H1 (cell line): ENCODE data around the gene NRXN3. TPM values are rescaled to one million over a fixed set of nuclear protein-coding genes. Genes with fewer than 3 reads are reported as not detected.

Experiments
- CTCF ChIA-PET: fragments of 300-600 bp; sonication (Branson Sonifier 250); formaldehyde crosslinking; loops from one replicate; lab custom pipeline; 2021; ENCODE audit not compliant: partially characterized antibody; lab: Charles Lee
- POLR2A ChIA-PET: fragments of 300-600 bp; sonication (Branson Sonifier 250); formaldehyde crosslinking; loops from one replicate; lab custom pipeline; 2021; ENCODE audit warnings: inconsistent platforms; ENCODE audit not compliant: partially characterized antibody; lab: Charles Lee
- DNase-seq, 2 experiments: peaks; one replicate each; pipeline versions ENCODE4 v3.0.0 to v3.0.0-alpha.2; 2010 to 2022; ENCODE audit warnings: low spot score in 2 of 2, low read depth in 1 of 2, mixed read lengths in 1 of 2
- FAIRE-seq: peaks from 2 replicates; lab custom pipeline; 2011; peaks lifted over from hg19 to GRCh38; lab: Jason Lieb, UNC
- H2AFZ ChIP-seq: 2 replicates; pipeline ENCODE4 v1.8.1; 2012; ENCODE audit warnings: low read length, inconsistent platforms
- H2AK5ac ChIP-seq: 2 replicates; pipeline ENCODE4 v1.6.1; 2013; ENCODE audit warnings: low read depth, low read length
- H2BK120ac ChIP-seq: replicated peaks from 2 replicates; pipeline ENCODE3; 2013; ENCODE audit warnings: low read depth, low read length, inconsistent platforms
- H2BK12ac ChIP-seq: 2 replicates; pipeline ENCODE4 v1.6.1; 2013; ENCODE audit warnings: low read depth, low read length
- H2BK15ac ChIP-seq: 2 replicates; pipeline ENCODE4 v1.6.1; 2013; ENCODE audit warnings: low read length
- H2BK20ac ChIP-seq: 2 replicates; pipeline ENCODE4 v1.6.1; 2013; ENCODE audit warnings: low read length
- H2BK5ac ChIP-seq: 2 replicates; pipeline ENCODE4 v1.6.1; 2013; ENCODE audit warnings: low read depth, low read length
- H3K14ac ChIP-seq: 2 replicates; pipeline ENCODE4 v1.6.1; 2013; ENCODE audit warnings: inconsistent platforms; ENCODE audit not compliant: insufficient read length
- H3K18ac ChIP-seq: 2 replicates; pipeline ENCODE4 v1.6.1; 2013; ENCODE audit warnings: low read length; ENCODE audit errors: extremely low read depth
- H3K23ac ChIP-seq: 2 replicates; pipeline ENCODE4 v1.6.1; 2013; ENCODE audit warnings: inconsistent platforms; ENCODE audit not compliant: insufficient read length
- H3K23me2 ChIP-seq: 2 replicates; pipeline ENCODE4 v1.6.1; 2013; ENCODE audit warnings: low read depth, low read length
- H3K27ac ChIP-seq: 2 replicates; pipeline ENCODE4 v1.6.1; 2011; ENCODE audit warnings: low read depth, low read length, inconsistent platforms
- H3K27me3 ChIP-seq, 4 experiments: replicated peaks in 1 of 4; 1 replicate in 1 of 4; 2 replicates in 3 of 4; pipeline versions ENCODE4 v1.6.1 to v1.8.1; 2011 to 2013; ENCODE audit warnings: low read length in 3 of 4, mild to moderate bottlenecking in 3 of 4, inconsistent platforms in 2 of 4, mixed read lengths in 2 of 4, moderate library complexity in 1 of 4; ENCODE audit not compliant: control insufficient read depth in 3 of 4, insufficient read depth in 3 of 4; ENCODE audit errors: extremely low read depth in 1 of 4
- H3K36me3 ChIP-seq, 4 experiments: 2 replicates each; pipeline versions ENCODE4 v1.6.1 to v1.8.1; 2011 to 2013; ENCODE audit warnings: mild to moderate bottlenecking in 4 of 4, low read length in 3 of 4, moderate library complexity in 2 of 4, control low read depth in 1 of 4, inconsistent platforms in 1 of 4; ENCODE audit not compliant: insufficient read depth in 4 of 4, control insufficient read depth in 2 of 4
- H3K4ac ChIP-seq: replicated peaks from 2 replicates; pipeline ENCODE3; 2013; ENCODE audit warnings: low read length, low read depth, mixed read lengths, inconsistent platforms; ENCODE audit not compliant: insufficient read length
- H3K4me1 ChIP-seq, 4 experiments: replicated peaks in 1 of 4; 1 replicate in 1 of 4; 2 replicates in 3 of 4; pipeline versions ENCODE4 v1.6.1 to v1.8.1; 2011 to 2013; ENCODE audit warnings: low read length in 3 of 4, inconsistent platforms in 2 of 4, mixed read lengths in 1 of 4; ENCODE audit not compliant: insufficient read depth in 4 of 4, control insufficient read depth in 3 of 4
- H3K4me2 ChIP-seq, 2 experiments: 2 replicates each; pipeline versions ENCODE4 v1.6.1 to v1.8.1; 2011 to 2013; ENCODE audit warnings: low read depth in 2 of 2, low read length in 2 of 2, control low read depth in 1 of 2, inconsistent platforms in 1 of 2, mild to moderate bottlenecking in 1 of 2; ENCODE audit not compliant: insufficient read depth in 1 of 2
- H3K4me3 ChIP-seq, 4 experiments: fragments of 200-600, 300-600 bp in 1 of 4; sonication (generic), shearing (Covaris generic), sonication (Bioruptor Twin) in 1 of 4; 2 replicates each; pipeline versions ENCODE4 v1.5.1 to v1.8.1; 2011 to 2016; ENCODE audit warnings: low read length in 4 of 4, low read depth in 3 of 4, control low read depth in 2 of 4, inconsistent platforms in 2 of 4, mild to moderate bottlenecking in 2 of 4, mixed read lengths in 1 of 4, moderate library complexity in 1 of 4; ENCODE audit not compliant: insufficient read depth in 2 of 4; ENCODE audit errors: extremely low read depth in 1 of 4
- H3K56ac ChIP-seq: replicated peaks from 2 replicates; pipeline ENCODE3; 2013; ENCODE audit warnings: low read depth, mild to moderate bottlenecking, mixed read lengths, low read length, inconsistent platforms; ENCODE audit not compliant: insufficient read length
- H3K79me1 ChIP-seq: 2 replicates; pipeline ENCODE4 v1.6.1; 2013; ENCODE audit warnings: low read depth, low read length, control low read depth
- H3K79me2 ChIP-seq, 2 experiments: 2 replicates each; pipeline versions ENCODE4 v1.6.1 to v1.8.1; 2012 to 2013; ENCODE audit warnings: low read length in 2 of 2, mild to moderate bottlenecking in 2 of 2, inconsistent platforms in 1 of 2; ENCODE audit not compliant: insufficient read depth in 2 of 2, control insufficient read depth in 1 of 2
- H3K9ac ChIP-seq, 4 experiments: replicated peaks in 1 of 4; 1 replicate in 1 of 4; 2 replicates in 3 of 4; pipeline versions ENCODE4 v1.6.1 to v1.8.1; 2011 to 2013; ENCODE audit warnings: low read depth in 3 of 4, low read length in 3 of 4, control low read depth in 2 of 4, mild to moderate bottlenecking in 2 of 4, moderate library complexity in 2 of 4, inconsistent platforms in 1 of 4; ENCODE audit errors: extremely low read depth in 1 of 4
- H3K9me3 ChIP-seq, 2 experiments: 2 replicates each; pipeline versions ENCODE4 v1.6.1 to v1.8.1; 2012 to 2013; ENCODE audit warnings: mild to moderate bottlenecking in 2 of 2, moderate library complexity in 2 of 2, control low read depth in 1 of 2, inconsistent platforms in 1 of 2, low read depth in 1 of 2, low read length in 1 of 2, mixed read lengths in 1 of 2; ENCODE audit not compliant: insufficient read depth in 2 of 2
- H4K20me1 ChIP-seq, 2 experiments: replicated peaks in 1 of 2; 2 replicates each; pipeline versions ENCODE3 to v1.8.1; 2011 to 2013; ENCODE audit warnings: inconsistent platforms in 2 of 2, low read length in 2 of 2, mild to moderate bottlenecking in 1 of 2; ENCODE audit not compliant: insufficient read depth in 2 of 2, control insufficient read depth in 1 of 2
- H4K5ac ChIP-seq: 2 replicates; pipeline ENCODE4 v1.6.1; 2013; ENCODE audit warnings: low read length, low read depth, mixed read lengths, inconsistent platforms; ENCODE audit not compliant: insufficient read length
- H4K8ac ChIP-seq: 2 replicates; pipeline ENCODE4 v1.8.0; 2013; ENCODE audit warnings: mild to moderate bottlenecking, moderate library complexity, low read length, inconsistent platforms; ENCODE audit not compliant: insufficient read depth; ENCODE audit errors: extremely low read depth
- H4K91ac ChIP-seq: replicated peaks from 2 replicates; pipeline ENCODE3; 2013; ENCODE audit warnings: low read length, mixed read lengths, inconsistent platforms; ENCODE audit not compliant: insufficient read length
- BCL11A ChIP-seq, 2 experiments: IDR thresholded peaks; one replicate each; pipeline ENCODE4 v1.6.1; 2011; ENCODE audit warnings: low read depth in 2 of 2, low read length in 2 of 2, mild to moderate bottlenecking in 2 of 2
- BRCA1 ChIP-seq: IDR thresholded peaks from 2 replicates; pipeline ENCODE4 v1.6.1; 2012; ENCODE audit warnings: low read depth, low read length, improper control_type of control experiment
- CEBPB ChIP-seq: IDR thresholded peaks from 2 replicates; pipeline ENCODE4 v1.6.1; 2012; ENCODE audit warnings: low read depth, low read length
- CTBP2 ChIP-seq: IDR thresholded peaks from 2 replicates; pipeline ENCODE4 v1.7.0; 2011; ENCODE audit warnings: borderline replicate concordance, mild to moderate bottlenecking, moderate library complexity, mixed read lengths, low read length; ENCODE audit not compliant: insufficient read depth, insufficient read length
- CTCF ChIP-seq, 3 experiments: IDR thresholded peaks; 1 replicate in 2 of 3; 2 replicates in 1 of 3; pipeline versions ENCODE4 v1.5.1 to v1.6.1; 2011; ENCODE audit warnings: low read length in 3 of 3, mild to moderate bottlenecking in 3 of 3, inconsistent platforms in 2 of 3, low read depth in 1 of 3, moderate library complexity in 1 of 3; ENCODE audit not compliant: insufficient read depth in 1 of 3; ENCODE audit errors: control extremely low read depth in 1 of 3
- EZH2 ChIP-seq: fragments of 200-600 bp; sonication (generic); IDR thresholded peaks from 2 replicates; pipeline ENCODE4 v1.7.1; 2012; ENCODE audit warnings: low read depth, mild to moderate bottlenecking, moderate library complexity, low read length, inconsistent platforms; ENCODE audit not compliant: severe bottlenecking
- FOSL1 ChIP-seq: IDR thresholded peaks from 2 replicates; pipeline ENCODE4 v1.6.1; 2011; ENCODE audit warnings: mild to moderate bottlenecking, low read depth, low read length, moderate library complexity; ENCODE audit not compliant: insufficient read depth
- HDAC2 ChIP-seq, 2 experiments: fragments of 300-600 bp in 1 of 2; sonication (generic) in 1 of 2; IDR thresholded peaks; 2 replicates each; pipeline ENCODE4 v1.6.1; 2011 to 2012; ENCODE audit warnings: low read depth in 2 of 2, low read length in 2 of 2, mild to moderate bottlenecking in 2 of 2, moderate library complexity in 2 of 2, borderline replicate concordance in 1 of 2, inconsistent platforms in 1 of 2
- RBBP5 ChIP-seq: IDR thresholded peaks from 2 replicates; pipeline ENCODE4 v1.7.1; 2012; ENCODE audit warnings: low read depth, mild to moderate bottlenecking, inconsistent platforms, low read length, moderate library complexity, borderline replicate concordance
- RNF2 ChIP-seq: fragments of 200-900, 300-1000 bp; sonication (generic); IDR thresholded peaks from 2 replicates; pipeline ENCODE4 v1.7.1; 2016; ENCODE audit warnings: borderline replicate concordance, low read depth, mild to moderate bottlenecking, antibody characterized with exemption, low read length; ENCODE audit not compliant: poor library complexity, severe bottlenecking; ENCODE audit errors: missing control alignments
- WGBS, 2 experiments: shearing (Covaris generic) in 1 of 2; methylation state at CpG; one replicate each; pipeline versions ENCODE4 v1.1.6 to v1.1.7; 2013 to 2015; ENCODE audit warnings: low lambda C conversion rate in 2 of 2, mixed read lengths in 2 of 2, inconsistent platforms in 1 of 2, low coverage in 1 of 2, missing lambda C conversion rate in 1 of 2; ENCODE audit not compliant: insufficient replicate concordance in 2 of 2, insufficient coverage in 1 of 2, insufficient read length in 1 of 2; ENCODE audit errors: extremely low coverage in 1 of 2, missing lambda C conversion rate in 1 of 2; 5-methylcytosine and 5-hydroxymethylcytosine counted together
- polyA plus RNA-seq, 7 experiments: library from polyadenylated mRNA; depleted of rRNA in 3 of 7; stranded (reverse) in 5 of 7; unstranded in 2 of 7; fragments of >200 nt in 5 of 7; fragments of 200-250 nt in 2 of 7; gene quantifications; 1 replicate in 5 of 7; 2 replicates in 1 of 7; 4 replicates in 1 of 7; pipeline versions ENCODE4 v1.2.1 to v1.2.3, GENCODE V29; 2011 to 2013; ENCODE audit warnings: missing spikeins in 2 of 7, mixed read lengths in 2 of 7
- total RNA-seq: library from RNA; stranded (reverse); fragmentation: NEBNext Ultra II Directional; extraction: Animal tissue kit (Norgen Biotek cat#: 25700); gene quantifications from 2 replicates; pipeline ENCODE4 v1.2.1, GENCODE V29; 2021

The NRXN3 gene
- total and polyA plus RNA-seq, 2 of the 8 experiments (the other 6 are each of a cell fraction or from before 2014, with no cell fraction given) = 2.6 to 4.1 TPM

GRCh38 chr14:78297858-78298257 lies 127.7 kb downstream of the NRXN3 start:
- H3K4me3 ChIP-seq = no peak overlapping the region
- no peaks in the 10 kb centered on the region; the same call in 1 of the 2 replicates for H3K23me2 ChIP-seq
- no peak overlapping the region for H3K14ac ChIP-seq
- H2BK20ac ChIP-seq = no peak overlapping the region
- H2BK15ac ChIP-seq = no peak overlapping the region; the same call in 1 of the 2 replicates
- H3K4ac ChIP-seq = no peak overlapping the region
- H2AK5ac ChIP-seq = no peak overlapping the region
- CTCF ChIA-PET = interaction anchor here (0.9 to 1.8 kb wide), 2 partner anchors 11 to 150 kb away, joined by 3 to 6 read pairs; no protein-coding TSS in a partner anchor
- H4K20me1 ChIP-seq = no peaks in the 10 kb centered on the region
- no peak overlapping the region for H3K56ac ChIP-seq
- no peak overlapping the region for H4K5ac ChIP-seq
- no peak for DNase-seq
- 85% methylated on average over 11 of the region's 11 CpGs; no CpG with 5 or more reads in 1 of the 2 experiments for WGBS, 2 experiments
- no peaks in the 10 kb centered on the region for H3K79me1 ChIP-seq
- no peak overlapping the region for H3K18ac ChIP-seq
- no peaks in the 10 kb centered on the region for H3K9me3 ChIP-seq
- peak overlapping the region; percentile 47; the same call in 1 of the 2 replicates for H2BK5ac ChIP-seq
- no peaks in the 10 kb centered on the region for H3K36me3 ChIP-seq
- no peak overlapping the region for H3K27ac ChIP-seq
- H3K4me1 ChIP-seq = peaks cover 2 to 7% (median 6%) of the 10 kb centered on the region in 4 experiments
- POLR2A ChIA-PET = no interaction called here
- FAIRE-seq = no peak
- H3K9ac ChIP-seq = no peak overlapping the region
- no peak overlapping the region for H4K91ac ChIP-seq
- no peak overlapping the region for H3K4me2 ChIP-seq
- H3K79me2 ChIP-seq = no peaks in the 10 kb centered on the region
- no peak overlapping the region for H3K23ac ChIP-seq
- peak overlapping the region; percentile 2; the same call in 1 of the 2 replicates for H2AFZ ChIP-seq
- H3K27me3 ChIP-seq = no peaks in the 10 kb centered on the region
- no peak overlapping the region for H2BK12ac ChIP-seq
- no peak overlapping the region for H4K8ac ChIP-seq
- no peak overlapping the region for H2BK120ac ChIP-seq
- TF ChIP-seq BCL11A (IDR thresholded peaks at IDR 0.05; ENCODE audit: low read depth in 2 of 2, low read length in 2 of 2) = no peak
- no peak for TF ChIP-seq HDAC2 (IDR thresholded peaks at IDR 0.05; ENCODE audit: borderline replicate concordance in 1 of 2, low read depth in 2 of 2, low read length in 2 of 2)
- no peak for TF ChIP-seq CTBP2
- no peak for TF ChIP-seq CEBPB
- TF ChIP-seq CTCF (IDR thresholded peaks at IDR 0.05; ENCODE audit: control extremely low read depth in 1 of 3, insufficient read depth in 1 of 3, low read depth in 1 of 3, low read length in 3 of 3) = no peak
- no peak for TF ChIP-seq RBBP5
- TF ChIP-seq EZH2 = no peak
- TF ChIP-seq FOSL1 = no peak
- TF ChIP-seq RNF2 = no peak
- no peak for TF ChIP-seq BRCA1
